CD8-positive, alpha-beta memory T cell (primary cell): Measurements from ENCODE around the gene MSMP. TPM values are rescaled to one million over a fixed set of nuclear protein-coding genes. Genes with fewer than 3 reads are reported as not detected.

ENCODE experiments used
- CTCF ChIA-PET: fragments of 350-600 bp; sonication (Branson Sonifier 250); formaldehyde crosslinking; loops from one replicate; lab custom pipeline; 2021; ENCODE audit warnings: antibody characterized with exemption; lab: Charles Lee
- POLR2A ChIA-PET: fragments of 350-600 bp; sonication (Branson Sonifier 250); formaldehyde crosslinking; loops from one replicate; lab custom pipeline; 2021; ENCODE audit warnings: antibody characterized with exemption; lab: Charles Lee
- DNase-seq, 5 donors: peaks; one replicate each; pipeline versions ENCODE4 v3.0.0 to v3.0.0-alpha.2; 2020 to 2022; ENCODE audit warnings: mixed read lengths in 1 of 5
- H3K27ac ChIP-seq: one replicate; pipeline ENCODE4 v1.7.0; 2013; ENCODE audit warnings: low read depth, mild to moderate bottlenecking, low read length, moderate library complexity
- H3K27me3 ChIP-seq: 2 replicates; pipeline ENCODE4 v1.7.0; 2013; ENCODE audit warnings: low read length, mild to moderate bottlenecking; ENCODE audit not compliant: insufficient read depth, poor library complexity, severe bottlenecking
- H3K36me3 ChIP-seq: 2 replicates; pipeline ENCODE4 v1.7.0; 2013; ENCODE audit warnings: mild to moderate bottlenecking, low read length, moderate library complexity; ENCODE audit not compliant: insufficient read depth
- H3K4me1 ChIP-seq: 2 replicates; pipeline ENCODE4 v1.7.0; 2013; ENCODE audit warnings: mild to moderate bottlenecking, low read length, moderate library complexity; ENCODE audit not compliant: insufficient read depth
- H3K4me3 ChIP-seq: 2 replicates; pipeline ENCODE4 v1.7.0; 2013; ENCODE audit warnings: mild to moderate bottlenecking, low read length
- H3K9me3 ChIP-seq: 2 replicates; pipeline ENCODE4 v1.7.0; 2013; ENCODE audit warnings: mild to moderate bottlenecking, low read length
- H3K27ac Mint-ChIP-seq, 8 donors: one replicate each; pipeline ENCODE4 v1.8.0; 2020 to 2021; ENCODE audit warnings: mixed read lengths in 8 of 8, mild to moderate bottlenecking in 6 of 8, inconsistent platforms in 3 of 8, moderate library complexity in 3 of 8
- H3K27me3 Mint-ChIP-seq, 2 donors: one replicate each; pipeline ENCODE4 v1.8.0; 2020 to 2021; ENCODE audit warnings: mixed read lengths in 2 of 2, mild to moderate bottlenecking in 1 of 2, moderate library complexity in 1 of 2
- H3K36me3 Mint-ChIP-seq, 3 donors: one replicate each; pipeline ENCODE4 v1.8.0; 2020 to 2021; ENCODE audit warnings: mixed read lengths in 3 of 3, inconsistent platforms in 1 of 3, mild to moderate bottlenecking in 1 of 3
- H3K4me1 Mint-ChIP-seq, 3 donors: one replicate each; pipeline ENCODE4 v1.8.0; 2020 to 2021; ENCODE audit warnings: mixed read lengths in 3 of 3, inconsistent platforms in 1 of 3, mild to moderate bottlenecking in 1 of 3
- H3K4me3 Mint-ChIP-seq, 7 donors: one replicate each; pipeline ENCODE4 v1.8.0; 2020 to 2021; ENCODE audit warnings: mixed read lengths in 7 of 7, mild to moderate bottlenecking in 6 of 7, moderate library complexity in 4 of 7, inconsistent platforms in 2 of 7
- H3K9me3 Mint-ChIP-seq, 5 donors: one replicate each; pipeline ENCODE4 v1.8.0; 2020 to 2022; ENCODE audit warnings: mixed read lengths in 5 of 5, mild to moderate bottlenecking in 3 of 5, moderate library complexity in 2 of 5, inconsistent platforms in 1 of 5
- polyA plus RNA-seq: library from polyadenylated mRNA; unstranded; fragments of 300-500 nt; fragmentation: Illumina TruSeq; gene quantifications from one replicate; pipeline ENCODE4 v1.2.3, GENCODE V29; 2021
- total RNA-seq, 2 experiments: library from RNA; stranded (reverse); gene quantifications; one replicate each; pipeline ENCODE4 v1.2.3, GENCODE V29; 2021

Gene MSMP
- total and polyA plus RNA-seq, 3 experiments from 2014 or later = 0.51 to 0.63 TPM; not detected in 1

- Histone ChIP-seq H3K27ac (no peak overlapping the region), H3K9me3 (no peaks in the 10 kb centered on the region), H3K36me3 (peaks cover 6% of the 10 kb centered on the region), H3K27me3 (no peaks in the 10 kb centered on the region), H3K4me3 (no peak overlapping the region), H3K4me1 (no peaks in the 10 kb centered on the region)
- POLR2A ChIA-PET = no interaction called here
- Mint-ChIP-seq H3K27me3 (no peaks in the 10 kb centered on the region), H3K4me3 (no peak overlapping the region), H3K27ac (peak overlapping the region in 2 of 8 donors; percentile 49 to 63), H3K9me3 (no peaks in the 10 kb centered on the region), H3K36me3 (peaks cover 0 to 23% (median 6%) of the 10 kb centered on the region in 3 donors), H3K4me1 (peaks cover 7 to 8% (median 8%) of the 10 kb centered on the region in 3 donors)
- DNase-seq = no peak
- CTCF ChIA-PET = interaction anchor here (0.7 to 2.4 kb wide), 5 partner anchors 34 to 110 kb away, joined by 3 to 15 read pairs (median 4); no protein-coding TSS in a partner anchor
Measured at GRCh38 chr9:35792826-35793225, 38.8 kb upstream of the MSMP start.

- peaks cover 7 to 9% (median 8%) of the 10 kb centered on the region in 3 donors for H3K4me1 Mint-ChIP-seq
- H3K4me1 ChIP-seq = no peaks in the 10 kb centered on the region
- H3K4me3 Mint-ChIP-seq = no peak overlapping the region
- POLR2A ChIA-PET = no interaction called here
- CTCF ChIA-PET = interaction anchor here (0.7 to 2.4 kb wide), 5 partner anchors 34 to 111 kb away, joined by 3 to 15 read pairs (median 3); no protein-coding TSS in a partner anchor
- no peak overlapping the region for H3K27ac ChIP-seq
- H3K27ac Mint-ChIP-seq = no peak overlapping the region
- H3K27me3 Mint-ChIP-seq = no peaks in the 10 kb centered on the region
- H3K36me3 Mint-ChIP-seq = peaks cover 0 to 29% (median 8%) of the 10 kb centered on the region in 3 donors
- H3K36me3 ChIP-seq = peaks cover 6% of the 10 kb centered on the region
- no peaks in the 10 kb centered on the region for H3K9me3 ChIP-seq
- no peak overlapping the region for H3K4me3 ChIP-seq
- H3K9me3 Mint-ChIP-seq = no peaks in the 10 kb centered on the region
- no peaks in the 10 kb centered on the region for H3K27me3 ChIP-seq
- no peak for DNase-seq
Measured at GRCh38 chr9:35792024-35792813, 38.1 kb upstream of the MSMP start.

- Mint-ChIP-seq H3K27me3 (no peaks in the 10 kb centered on the region), H3K9me3 (no peaks in the 10 kb centered on the region), H3K4me3 (no peak within 1 kb of the TSS), H3K27ac (peak within 1 kb of the TSS in 3 of 8 donors; percentile 29 to 63 (median 46)), H3K4me1 (peaks cover 7 to 9% (median 8%) of the 10 kb centered on the region in 3 donors), H3K36me3 (peaks cover 0 to 32% (median 6%) of the 10 kb centered on the region in 3 donors)
- Histone ChIP-seq H3K4me1 (no peaks in the 10 kb centered on the region), H3K27ac (no peak within 1 kb of the TSS), H3K4me3 (no peak within 1 kb of the TSS), H3K36me3 (peaks cover 8% of the 10 kb centered on the region), H3K9me3 (no peaks in the 10 kb centered on the region), H3K27me3 (no peaks in the 10 kb centered on the region)
- CTCF ChIA-PET = interaction anchor here (1.2 to 2.4 kb wide), 3 partner anchors 35 to 112 kb away, joined by 3 to 15 read pairs (median 3); no protein-coding TSS in a partner anchor
- no peak for DNase-seq
- POLR2A ChIA-PET = no interaction called here
Measured at GRCh38 chr9:35791297-35791921, 37.3 kb upstream of the MSMP start, which contains the start of gene NPR2. TSS of gene NPR2 (plus strand) at chr9:35791591. CDS start at chr9:35792409, 818 bp downstream.

- peak; percentile 31 to 70 (median 54) for DNase-seq
- no peak overlapping the region for H3K4me3 ChIP-seq
- Mint-ChIP-seq H3K4me3 (no peak overlapping the region), H3K27me3 (no peaks in the 10 kb centered on the region), H3K9me3 (no peaks in the 10 kb centered on the region), H3K27ac (peak overlapping the region in 3 of 8 donors; percentile 29 to 63 (median 46)), H3K36me3 (peaks cover 0 to 37% (median 7%) of the 10 kb centered on the region in 3 donors), H3K4me1 (peaks cover 7 to 9% (median 8%) of the 10 kb centered on the region in 3 donors)
- H3K36me3 ChIP-seq = peaks cover 16% of the 10 kb centered on the region
- ChIA-PET POLR2A (interaction anchor here (0.7 kb wide), 1 partner anchor 113 kb away, joined by 5 read pairs; no protein-coding TSS in a partner anchor), CTCF (interaction anchor here (0.6 to 4.0 kb wide), 35 partner anchors 8 to 187 kb away, joined by 3 to 50 read pairs (median 4); partner anchors contain the start of genes CCDC107, FAM221B, GBA2 and HINT2)
- no peaks in the 10 kb centered on the region for H3K9me3 ChIP-seq
- no peak overlapping the region for H3K27ac ChIP-seq
- no peaks in the 10 kb centered on the region for H3K4me1 ChIP-seq
- no peaks in the 10 kb centered on the region for H3K27me3 ChIP-seq
Measured at GRCh38 chr9:35790385-35791296, 36.6 kb upstream of the MSMP start.

- Mint-ChIP-seq H3K27ac (peak overlapping the region in 1 of 8 donors; percentile 46), H3K4me3 (no peak overlapping the region), H3K36me3 (peaks cover 0 to 38% (median 7%) of the 10 kb centered on the region in 3 donors), H3K4me1 (peaks cover 7 to 9% (median 8%) of the 10 kb centered on the region in 3 donors), H3K9me3 (no peaks in the 10 kb centered on the region), H3K27me3 (no peaks in the 10 kb centered on the region)
- CTCF ChIA-PET = interaction anchor here (0.6 to 4.0 kb wide), 33 partner anchors 9 to 186 kb away, joined by 3 to 50 read pairs (median 4); partner anchors contain the start of genes CCDC107, FAM221B, GBA2 and HINT2
- no peaks in the 10 kb centered on the region for H3K27me3 ChIP-seq
- H3K36me3 ChIP-seq = peaks cover 19% of the 10 kb centered on the region
- H3K4me1 ChIP-seq = no peaks in the 10 kb centered on the region
- DNase-seq = no peak
- H3K9me3 ChIP-seq = no peaks in the 10 kb centered on the region
- no peak overlapping the region for H3K4me3 ChIP-seq
- H3K27ac ChIP-seq = no peak overlapping the region
- POLR2A ChIA-PET = interaction anchor here (0.7 kb wide), 1 partner anchor 113 kb away, joined by 5 read pairs; no protein-coding TSS in a partner anchor
Measured at GRCh38 chr9:35790025-35790384, 35.9 kb upstream of the MSMP start.

- Mint-ChIP-seq H3K36me3 (peaks cover 0 to 41% (median 7%) of the 10 kb centered on the region in 3 donors), H3K9me3 (no peaks in the 10 kb centered on the region), H3K4me3 (no peak overlapping the region), H3K27ac (peak overlapping the region in 1 of 8 donors; percentile 73), H3K4me1 (peaks cover 7 to 8% (median 7%) of the 10 kb centered on the region in 3 donors), H3K27me3 (no peaks in the 10 kb centered on the region)
- Histone ChIP-seq H3K4me1 (no peaks in the 10 kb centered on the region), H3K27ac (no peak overlapping the region), H3K36me3 (peaks cover 19% of the 10 kb centered on the region), H3K27me3 (no peaks in the 10 kb centered on the region), H3K4me3 (no peak overlapping the region), H3K9me3 (no peaks in the 10 kb centered on the region)
- ChIA-PET POLR2A (no interaction called here), CTCF (interaction anchor here (0.6 to 4.0 kb wide), 27 partner anchors 8 to 178 kb away, joined by 3 to 50 read pairs (median 5); partner anchors contain the start of genes CCDC107, GBA2, HINT2 and RGP1)
- no peak for DNase-seq
Measured at GRCh38 chr9:35789541-35789940, 35.5 kb upstream of the MSMP start.

GRCh38 chr9:35783418-35783817, 29.3 kb upstream of the MSMP start:
- H3K36me3 ChIP-seq = peaks cover 12% of the 10 kb centered on the region
- H3K9me3 ChIP-seq = no peaks in the 10 kb centered on the region
- Mint-ChIP-seq H3K27me3 (no peaks in the 10 kb centered on the region), H3K36me3 (peaks cover 11 to 42% (median 17%) of the 10 kb centered on the region in 3 donors), H3K9me3 (peaks cover 0 to 2% (median 0%) of the 10 kb centered on the region in 5 donors), H3K27ac (peak overlapping the region in 1 of 8 donors; percentile 32), H3K4me3 (no peak overlapping the region), H3K4me1 (peaks cover 0 to 3% (median 1%) of the 10 kb centered on the region in 3 donors)
- ChIA-PET POLR2A (no interaction called here), CTCF (no interaction called here)
- no peaks in the 10 kb centered on the region for H3K4me1 ChIP-seq
- no peak overlapping the region for H3K4me3 ChIP-seq
- no peaks in the 10 kb centered on the region for H3K27me3 ChIP-seq
- DNase-seq = no peak
- no peak overlapping the region for H3K27ac ChIP-seq
